GM19468 (cell line): ENCODE results near the gene ZFYVE21.

Experiments
- ATAC-seq: cut with Tn5 transposase; IDR thresholded peaks from one replicate; pipeline ENCODE4 v1.9.1; 2021; ENCODE audit warnings: mild to moderate bottlenecking, moderate library complexity, moderate number of reproducible peaks; ENCODE audit not compliant: unreplicated experiment; ENCODE audit errors: extremely low read depth

The ZFYVE21 gene

GRCh38 chr14:103719751-103720150 is 4.1 kb downstream of the ZFYVE21 start:
- ATAC-seq: no peak

- no peak for ATAC-seq
These were observed 5.9 kb downstream of the ZFYVE21 start for GRCh38 chr14:103721334-103722120.

- ATAC-seq: no peak
These were observed 8.1 kb downstream of the ZFYVE21 start for GRCh38 chr14:103723748-103724081.

- no peak for ATAC-seq
These were observed 8.5 kb downstream of the ZFYVE21 start for GRCh38 chr14:103724116-103724515.

GRCh38 chr14:103725001-103725682 is 9.5 kb downstream of the ZFYVE21 start:
- ATAC-seq: no peak

DNA sequence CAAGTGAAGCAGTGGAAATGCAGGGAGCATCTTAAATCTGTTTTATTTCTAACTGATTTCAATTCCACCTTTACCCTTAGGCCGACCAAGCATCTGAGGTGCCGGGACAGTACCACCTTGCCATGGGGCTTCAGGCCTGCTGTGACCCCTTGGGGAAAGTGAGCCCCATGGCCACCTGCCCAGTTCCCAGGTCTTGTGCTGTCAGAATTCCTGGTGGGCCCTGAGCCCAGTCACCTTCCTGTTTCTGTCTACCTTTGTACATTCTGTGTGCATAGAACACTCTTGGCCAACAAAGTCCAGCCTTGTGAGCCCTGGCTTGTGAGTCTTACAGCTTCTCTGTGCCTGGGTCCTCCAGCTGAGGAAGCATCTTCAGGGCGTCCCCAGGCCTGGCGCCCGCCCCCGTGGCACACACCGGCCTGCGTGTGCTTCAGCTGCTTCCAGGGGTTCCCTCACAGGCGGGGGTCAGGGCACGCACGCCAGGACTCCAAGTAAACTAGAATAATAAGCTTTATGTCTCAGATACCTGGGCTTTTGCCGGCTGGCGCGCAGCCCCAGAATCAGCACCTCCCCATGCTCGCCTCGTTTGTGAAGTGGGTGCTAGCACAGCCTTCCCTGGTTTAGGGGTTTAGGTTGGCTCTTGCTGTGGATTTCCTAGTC is 10.3 kb downstream of the ZFYVE21 start:
- no peak for ATAC-seq

GRCh38 chr14:103726474-103726873 is 10.9 kb downstream of the ZFYVE21 start:
- ATAC-seq: no peak

- no peak for ATAC-seq
These were observed 11.8 kb downstream of the ZFYVE21 start for GRCh38 chr14:103727313-103727980.

GRCh38 chr14:103728141-103728540 is 12.5 kb downstream of the ZFYVE21 start:
- ATAC-seq: no peak

GRCh38 chr14:103728721-103729120 is 13.1 kb downstream of the ZFYVE21 start:
- no peak for ATAC-seq

- ATAC-seq: no peak
These were observed 14.2 kb downstream of the ZFYVE21 start for GRCh38 chr14:103729496-103730448.

GRCh38 chr14:103730490-103731035 is 15.0 kb downstream of the ZFYVE21 start:
- ATAC-seq: no peak

- no peak for ATAC-seq
These were observed 15.9 kb downstream of the ZFYVE21 start for GRCh38 chr14:103731481-103731880.

- ATAC-seq: no peak
These were observed 16.6 kb downstream of the ZFYVE21 start for GRCh38 chr14:103731916-103732867.

DNA sequence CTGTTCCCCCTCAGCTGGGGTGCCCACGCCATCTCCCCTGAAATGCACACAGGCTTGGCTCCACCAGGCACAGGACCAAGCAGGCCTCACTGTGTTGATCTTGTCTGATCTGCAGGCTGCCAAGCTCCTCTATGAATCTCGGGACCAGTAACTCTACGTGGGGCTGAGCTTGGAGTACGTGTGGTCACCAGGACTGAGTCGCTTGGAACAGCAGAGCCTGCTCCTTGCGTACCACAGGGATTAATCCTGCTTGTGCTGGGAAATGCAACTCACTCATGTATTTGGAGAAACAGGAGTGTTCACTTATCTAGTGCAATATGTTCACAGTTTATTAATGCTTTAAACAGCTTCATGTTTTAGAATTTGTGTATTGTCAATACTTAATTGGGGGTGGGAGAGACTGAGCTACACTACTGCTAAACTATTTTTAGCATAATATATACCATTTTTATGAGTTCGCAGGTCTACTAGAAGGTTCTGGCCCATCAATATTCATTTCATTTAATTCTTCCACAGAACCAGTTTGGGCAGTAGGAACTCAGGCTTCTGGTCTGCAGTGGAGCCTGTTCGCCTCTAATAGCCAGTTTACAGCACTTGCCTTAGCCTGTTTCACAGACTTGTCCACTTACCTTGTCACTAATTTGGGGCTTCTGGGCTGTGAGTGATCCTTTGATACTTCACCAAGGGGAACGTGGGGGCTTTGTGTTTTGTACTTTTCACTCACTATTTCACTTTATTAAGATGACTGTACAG is 17.4 kb downstream of the ZFYVE21 start:
- ATAC-seq: no peak

GRCh38 chr14:103733651-103734050 is 18.0 kb downstream of the ZFYVE21 start:
- ATAC-seq: no peak

DNA sequence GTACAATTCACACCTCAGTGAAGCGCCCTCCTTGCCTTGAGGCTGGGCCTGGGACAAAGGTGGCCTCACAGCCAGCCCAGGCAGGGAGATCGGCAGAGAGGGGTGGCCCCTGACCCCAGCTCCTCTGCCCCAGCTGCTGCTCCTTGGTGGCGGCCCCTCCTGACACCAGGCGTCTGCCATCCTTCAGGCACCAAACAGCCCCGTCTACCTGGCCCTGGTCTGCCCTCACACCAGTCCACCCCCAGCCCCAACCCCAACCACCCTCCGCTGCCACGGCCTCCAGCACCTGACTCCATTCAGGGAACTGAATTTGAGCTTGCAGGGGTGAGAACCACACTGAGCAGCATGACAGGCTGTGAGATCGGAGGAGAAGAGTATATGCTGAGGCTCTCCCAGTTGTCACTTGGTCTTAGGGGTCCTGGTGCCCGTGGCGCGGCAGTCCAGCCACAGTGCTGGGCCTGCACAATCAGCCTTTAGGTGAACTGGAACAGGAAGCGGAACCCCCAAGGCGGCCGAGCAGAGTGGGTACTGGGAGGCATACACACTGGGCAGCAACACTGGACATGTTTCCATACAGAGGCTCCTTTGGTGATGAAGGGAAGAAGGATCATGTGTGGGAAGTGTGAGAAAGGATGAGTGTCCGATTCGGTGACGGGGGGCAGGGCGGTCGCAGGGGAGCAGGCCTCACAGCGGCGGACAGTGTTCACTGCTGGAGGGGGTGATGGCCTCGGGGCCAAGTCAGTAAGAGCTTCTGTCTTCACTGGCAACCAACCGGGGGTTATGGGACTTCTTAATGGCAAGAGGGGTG is 18.7 kb downstream of the ZFYVE21 start:
- no peak for ATAC-seq
